Neural crest cell (in vitro differentiated cells): ENCODE data around the gene RAMP3. TPM values are rescaled to one million over a fixed set of nuclear protein-coding genes. Genes with fewer than 3 reads are reported as not detected.
"Not testable (repeated sequence)": the region's sequence is repeated elsewhere in the genome, so short reads cannot be mapped to it uniquely, and the experiment has no call there.

ENCODE experiments used
- DNase-seq: peaks from one replicate; pipeline ENCODE4 v3.0.0; 2021; ENCODE audit warnings: low read depth, mixed read lengths, low spot score
- H3K27ac Mint-ChIP-seq: one replicate; pipeline ENCODE4 v1.8.0; 2021; ENCODE audit warnings: mild to moderate bottlenecking, mixed read lengths; ENCODE audit not compliant: unreplicated experiment
- H3K27me3 Mint-ChIP-seq: 2 replicates; pipeline ENCODE4 v1.8.0; 2021; ENCODE audit warnings: low read depth, mild to moderate bottlenecking, mixed read lengths
- H3K36me3 Mint-ChIP-seq: 2 replicates; pipeline ENCODE4 v1.8.0; 2021; ENCODE audit warnings: low read depth, mild to moderate bottlenecking, mixed read lengths
- H3K4me1 Mint-ChIP-seq: 2 replicates; pipeline ENCODE4 v1.8.0; 2021; ENCODE audit warnings: mixed read lengths
- H3K4me3 Mint-ChIP-seq: one replicate; pipeline ENCODE4 v1.8.0; 2021; ENCODE audit warnings: mild to moderate bottlenecking, mixed read lengths
- H3K9me3 Mint-ChIP-seq: 2 replicates; pipeline ENCODE4 v1.8.0; 2021; ENCODE audit warnings: mixed read lengths
- CTCF ChIP-seq: fragments of 200-600 bp; sonication (generic); conservative IDR thresholded peaks from 2 replicates; pipeline ENCODE4 v1.5.0; 2021; ENCODE audit warnings: antibody characterized with exemption, mild to moderate bottlenecking
- total RNA-seq: library from RNA; stranded (reverse); gene quantifications from 2 replicates; pipeline ENCODE4 v1.2.1, GENCODE V29; 2021

RAMP3 gene
- total RNA-seq, 1 donor from 2014 or later = not detected

GRCh38 chr7:45203036-45203435, 45.4 kb downstream of the RAMP3 start:
- Mint-ChIP-seq H3K27ac (no peak overlapping the region), H3K27me3 (peaks cover 18% of the 10 kb centered on the region), H3K9me3 (no peaks in the 10 kb centered on the region), H3K36me3 (no peaks in the 10 kb centered on the region), H3K4me1 (no peaks in the 10 kb centered on the region), H3K4me3 (no peak overlapping the region)
- DNase-seq = no peak
- TF ChIP-seq CTCF = no peak

GRCh38 chr7:45203459-45203858, 45.9 kb downstream of the RAMP3 start:
- Mint-ChIP-seq H3K4me1 (no peaks in the 10 kb centered on the region), H3K36me3 (no peaks in the 10 kb centered on the region), H3K27ac (no peak overlapping the region), H3K9me3 (no peaks in the 10 kb centered on the region), H3K4me3 (no peak overlapping the region), H3K27me3 (peaks cover 22% of the 10 kb centered on the region)
- no peak for TF ChIP-seq CTCF
- no peak for DNase-seq

GRCh38 chr7:45203936-45204445, 46.4 kb downstream of the RAMP3 start:
- Mint-ChIP-seq H3K9me3 (no peaks in the 10 kb centered on the region), H3K27me3 (peaks cover 27% of the 10 kb centered on the region), H3K4me1 (no peaks in the 10 kb centered on the region), H3K4me3 (no peak overlapping the region), H3K36me3 (no peaks in the 10 kb centered on the region), H3K27ac (no peak overlapping the region)
- DNase-seq = no peak
- no peak for TF ChIP-seq CTCF

- H3K9me3 Mint-ChIP-seq, H3K4me1 Mint-ChIP-seq, H3K36me3 Mint-ChIP-seq, H3K27ac Mint-ChIP-seq, H3K4me3 Mint-ChIP-seq, DNase-seq: not testable (repeated sequence)
- peaks cover 28% of the 10 kb centered on the region for H3K27me3 Mint-ChIP-seq
Observed at GRCh38 chr7:45206266-45206665, 48.7 kb downstream of the RAMP3 start.

- H3K27ac Mint-ChIP-seq, H3K4me1 Mint-ChIP-seq, DNase-seq, H3K4me3 Mint-ChIP-seq, H3K9me3 Mint-ChIP-seq, H3K36me3 Mint-ChIP-seq: not testable (repeated sequence)
- H3K27me3 Mint-ChIP-seq = peaks cover 40% of the 10 kb centered on the region
Observed at GRCh38 chr7:45209909-45210308, 52.3 kb downstream of the RAMP3 start.

- no peaks in the 10 kb centered on the region for H3K4me1 Mint-ChIP-seq
- DNase-seq = no peak
- no peaks in the 10 kb centered on the region for H3K9me3 Mint-ChIP-seq
- TF ChIP-seq CTCF = no peak
- H3K27ac Mint-ChIP-seq = no peak overlapping the region
- H3K36me3 Mint-ChIP-seq = no peaks in the 10 kb centered on the region
- no peak overlapping the region for H3K4me3 Mint-ChIP-seq
- H3K27me3 Mint-ChIP-seq = peaks cover 44% of the 10 kb centered on the region
Observed at GRCh38 chr7:45211066-45211465, 53.5 kb downstream of the RAMP3 start.

- TF ChIP-seq CTCF = no peak
- no peak for DNase-seq
- no peaks in the 10 kb centered on the region for H3K4me1 Mint-ChIP-seq
- H3K36me3 Mint-ChIP-seq = no peaks in the 10 kb centered on the region
- H3K9me3 Mint-ChIP-seq = no peaks in the 10 kb centered on the region
- H3K27ac Mint-ChIP-seq = no peak overlapping the region
- peaks cover 41% of the 10 kb centered on the region for H3K27me3 Mint-ChIP-seq
- no peak overlapping the region for H3K4me3 Mint-ChIP-seq
Observed at GRCh38 chr7:45211958-45212357, 54.4 kb downstream of the RAMP3 start.
